HG03135 (cell line): ENCODE results near the gene KIF3C.
"Not testable (repeated sequence)": the region's sequence is repeated elsewhere in the genome, so short reads cannot be mapped to it uniquely, and the experiment has no call there.

Experiments
- ATAC-seq: cut with Tn5 transposase; IDR thresholded peaks from one replicate; pipeline ENCODE4 v1.9.1; 2021; ENCODE audit warnings: mild to moderate bottlenecking, moderate library complexity; ENCODE audit not compliant: unreplicated experiment

KIF3C gene

GRCh38 chr2:25966531-25967270 lies 15.6 kb downstream of the KIF3C start:
- no peak for ATAC-seq

- no peak for ATAC-seq
These were observed 17.4 kb downstream of the KIF3C start for GRCh38 chr2:25964891-25965290.

GRCh38 chr2:25960920-25961319 lies 21.4 kb downstream of the KIF3C start:
- no peak for ATAC-seq

- ATAC-seq: no peak
These were observed 21.9 kb downstream of the KIF3C start for GRCh38 chr2:25960396-25960795.

- ATAC-seq: not testable (repeated sequence)
These were observed 23.7 kb downstream of the KIF3C start for GRCh38 chr2:25958611-25959010.

- no peak for ATAC-seq
These were observed 24.6 kb downstream of the KIF3C start for GRCh38 chr2:25957743-25958142.

- ATAC-seq: no peak
These were observed 26.3 kb downstream of the KIF3C start for GRCh38 chr2:25955869-25956535.

GRCh38 chr2:25955036-25955435 lies 27.3 kb downstream of the KIF3C start:
- no peak for ATAC-seq

GRCh38 chr2:25954199-25954752 lies 28.0 kb downstream of the KIF3C start:
- ATAC-seq: no peak

GRCh38 chr2:25951071-25951547 lies 31.2 kb downstream of the KIF3C start:
- ATAC-seq: peak; percentile 74

- ATAC-seq: no peak
These were observed 33.9 kb downstream of the KIF3C start for GRCh38 chr2:25948437-25948836.

GRCh38 chr2:25941042-25941441 lies 41.3 kb downstream of the KIF3C start:
- ATAC-seq: no peak

GRCh38 chr2:25939257-25939668 lies 43.0 kb downstream of the KIF3C start:
- no peak for ATAC-seq

GRCh38 chr2:25938345-25938744 lies 44.0 kb downstream of the KIF3C start:
- no peak for ATAC-seq

- ATAC-seq: no peak
These were observed 45.3 kb downstream of the KIF3C start for GRCh38 chr2:25936889-25937545.

GRCh38 chr2:25933622-25934021 lies 48.7 kb downstream of the KIF3C start:
- ATAC-seq: no peak

GRCh38 chr2:25929789-25930473 lies 52.4 kb downstream of the KIF3C start:
- ATAC-seq: no peak

GRCh38 chr2:25928668-25929067 lies 53.6 kb downstream of the KIF3C start:
- ATAC-seq: no peak

GRCh38 chr2:25926984-25927756 lies 55.1 kb downstream of the KIF3C start:
- no peak for ATAC-seq

- ATAC-seq: no peak
These were observed 59.8 kb downstream of the KIF3C start for GRCh38 chr2:25922501-25922900.
